Neural cell (in vitro differentiated cells): ENCODE data around the gene ATP11A. TPM values are rescaled to one million over a fixed set of nuclear protein-coding genes. Genes with fewer than 3 reads are reported as not detected.

ENCODE experiments used
- H2AFZ ChIP-seq: fragments of 200-600, 300-800 bp; sonication (generic), shearing (Covaris generic); 2 replicates; pipeline ENCODE4 v1.6.0; 2014; ENCODE audit warnings: low read depth, mild to moderate bottlenecking, antibody characterized with exemption, low read length, moderate library complexity
- H3F3A ChIP-seq: fragments of 200-600 bp; shearing (Covaris generic); 2 replicates; pipeline ENCODE4 v1.6.1; 2016; ENCODE audit warnings: mild to moderate bottlenecking, moderate library complexity, mixed read lengths, antibody characterized with exemption, low read length; ENCODE audit not compliant: insufficient read depth, poor library complexity, severe bottlenecking
- H3K27ac ChIP-seq: fragments of 200-600, 300-800 bp; sonication (generic), shearing (Covaris generic); 2 replicates; pipeline ENCODE4 v1.5.1; 2014; ENCODE audit warnings: mild to moderate bottlenecking, low read length, moderate library complexity
- H3K27me3 ChIP-seq: fragments of 300-800, 200-600 bp; sonication (generic), shearing (Covaris generic); 2 replicates; pipeline ENCODE4 v1.6.0; 2014; ENCODE audit warnings: mild to moderate bottlenecking, low read depth, low read length, moderate library complexity; ENCODE audit not compliant: insufficient read depth
- H3K36me3 ChIP-seq: fragments of 300-800, 200-600 bp; sonication (generic), shearing (Covaris generic); 2 replicates; pipeline ENCODE4 v1.5.1; 2014; ENCODE audit warnings: mild to moderate bottlenecking, antibody characterized with exemption, low read length, moderate library complexity; ENCODE audit not compliant: insufficient read depth
- H3K4me2 ChIP-seq: fragments of 300-800, 200-600 bp; sonication (generic), shearing (Covaris generic); 2 replicates; pipeline ENCODE4 v1.6.0; 2014; ENCODE audit warnings: mild to moderate bottlenecking, low read length
- H3K4me3 ChIP-seq: fragments of 300-800, 200-600 bp; sonication (generic), shearing (Covaris generic); 2 replicates; pipeline ENCODE4 v1.5.1; 2014; ENCODE audit warnings: mild to moderate bottlenecking, low read length, moderate library complexity
- H3K79me2 ChIP-seq: fragments of 200-600 bp; shearing (Covaris generic); replicated peaks from 2 replicates; pipeline ENCODE4 v1.6.0; 2014; ENCODE audit warnings: mild to moderate bottlenecking, low read length, moderate library complexity; ENCODE audit not compliant: insufficient read depth
- H3K9ac ChIP-seq: fragments of 300-800, 200-600 bp; sonication (generic), shearing (Covaris generic); 2 replicates; pipeline ENCODE4 v1.6.1; 2016; ENCODE audit warnings: mild to moderate bottlenecking, low read length, mixed read lengths
- H3K9me2 ChIP-seq: fragments of 200-600 bp; shearing (Covaris generic); 2 replicates; pipeline ENCODE4 v1.6.1; 2016; ENCODE audit warnings: mild to moderate bottlenecking, low read length, mixed read lengths; ENCODE audit not compliant: insufficient read depth
- H3K9me3 ChIP-seq: fragments of 200-600, 300-800 bp; sonication (generic), shearing (Covaris generic); 2 replicates; pipeline ENCODE4 v1.6.1; 2016; ENCODE audit warnings: mild to moderate bottlenecking, mixed run types, low read length, moderate library complexity, mixed read lengths
- H4K20me1 ChIP-seq: fragments of 200-600 bp; shearing (Covaris generic); 2 replicates; pipeline ENCODE4 v1.6.1; 2016; ENCODE audit warnings: mild to moderate bottlenecking, mixed run types; ENCODE audit not compliant: insufficient read depth
- EP300 ChIP-seq: fragments of 450-650 bp; conservative IDR thresholded peaks from 2 replicates; pipeline ENCODE4 v1.6.1; 2014; ENCODE audit warnings: antibody characterized with exemption, mild to moderate bottlenecking, moderate library complexity; ENCODE audit not compliant: poor library complexity, severe bottlenecking
- EZH2 ChIP-seq: fragments of 200-600, 300-800 bp; shearing (Covaris generic), sonication (generic); IDR thresholded peaks from 2 replicates; pipeline ENCODE4 v1.6.1; 2014; ENCODE audit warnings: antibody characterized with exemption, low read length, borderline replicate concordance, mild to moderate bottlenecking; ENCODE audit not compliant: insufficient read depth, poor library complexity, severe bottlenecking
- MXI1 ChIP-seq: fragments of 450-650 bp; conservative IDR thresholded peaks from 2 replicates; pipeline ENCODE4 v1.6.1; 2014; ENCODE audit warnings: antibody characterized with exemption, mild to moderate bottlenecking; ENCODE audit not compliant: poor library complexity, severe bottlenecking
- POLR2AphosphoS5 ChIP-seq: IDR thresholded peaks from 2 replicates; pipeline ENCODE4 v1.6.1; 2012
- RAD21 ChIP-seq: fragments of 450-650 bp; conservative IDR thresholded peaks from 2 replicates; pipeline ENCODE4 v1.6.1; 2014; ENCODE audit warnings: antibody characterized with exemption, mild to moderate bottlenecking, moderate library complexity
- REST ChIP-seq: IDR thresholded peaks from 2 replicates; pipeline ENCODE4 v1.6.1; 2012; ENCODE audit warnings: borderline replicate concordance
- SMC3 ChIP-seq: fragments of 450-650 bp; conservative IDR thresholded peaks from 2 replicates; pipeline ENCODE4 v1.6.1; 2014; ENCODE audit warnings: antibody characterized with exemption, mild to moderate bottlenecking, moderate library complexity; ENCODE audit not compliant: poor library complexity
- TAF1 ChIP-seq: IDR thresholded peaks from 2 replicates; pipeline ENCODE4 v1.6.1; 2012; ENCODE audit warnings: low read depth
- polyA plus RNA-seq: library from polyadenylated mRNA; depleted of rRNA; stranded (reverse); fragments of >200 nt; gene quantifications from 2 replicates; pipeline ENCODE4 v1.2.3, GENCODE V29; 2014
- TF ChIP-seq, protein P1 (sequence below): fragments of 450-650 bp; IDR thresholded peaks from 2 replicates; pipeline ENCODE4 v1.5.1; 2014; ENCODE audit warnings: antibody characterized with exemption, mild to moderate bottlenecking, moderate library complexity; ENCODE audit not compliant: poor library complexity, severe bottlenecking

Gene ATP11A
- polyA plus RNA-seq, 1 donor from 2014 or later = 3.0 TPM

- Histone ChIP-seq H3K4me2 (no peak overlapping the region), H3K79me2 (no peaks in the 10 kb centered on the region), H3K9me3 (no peaks in the 10 kb centered on the region), H3K36me3 (no peaks in the 10 kb centered on the region), H3K4me3 (no peak overlapping the region), H3K9ac (no peak overlapping the region), H3K27ac (no peak overlapping the region), H3F3A (no peaks in the 10 kb centered on the region), H2AFZ (no peak overlapping the region), H4K20me1 (no peaks in the 10 kb centered on the region), H3K9me2 (no peaks in the 10 kb centered on the region), H3K27me3 (no peaks in the 10 kb centered on the region)
- TF ChIP-seq EZH2 = no peak
Observed at GRCh38 chr13:112825071-112825470, 135.2 kb downstream of the ATP11A start.

DNA sequence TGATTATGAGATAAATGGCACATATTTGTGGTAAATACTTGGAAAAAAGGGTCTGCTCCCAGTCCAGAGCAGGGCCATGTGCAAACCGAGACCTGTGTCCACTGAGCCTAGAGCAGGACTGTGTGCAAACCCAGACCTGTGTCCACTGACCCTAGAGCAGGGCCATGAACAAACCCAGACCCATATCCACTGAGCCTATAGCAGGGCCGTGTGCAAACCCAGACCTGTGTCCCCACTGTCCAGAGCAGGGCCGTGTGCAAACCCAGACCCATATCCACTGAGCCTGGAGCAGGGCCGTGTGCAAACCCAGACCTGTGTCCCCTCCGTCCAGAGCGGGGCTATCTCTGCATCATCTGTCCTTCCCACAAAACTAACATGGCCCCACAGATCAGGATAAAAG, 136.0 kb downstream of the ATP11A start:
- H3F3A ChIP-seq = no peaks in the 10 kb centered on the region
- no peaks in the 10 kb centered on the region for H4K20me1 ChIP-seq
- no peaks in the 10 kb centered on the region for H3K36me3 ChIP-seq
- H3K4me2 ChIP-seq = no peak overlapping the region
- no peak overlapping the region for H3K27ac ChIP-seq
- H2AFZ ChIP-seq = no peak overlapping the region
- TF ChIP-seq EP300 (no peak), RAD21 (no peak), EZH2 (no peak), POLR2AphosphoS5 (no peak)
- no peaks in the 10 kb centered on the region for H3K9me3 ChIP-seq
- H3K4me3 ChIP-seq = no peak overlapping the region
- H3K9me2 ChIP-seq = no peaks in the 10 kb centered on the region
- H3K79me2 ChIP-seq = no peaks in the 10 kb centered on the region
- H3K9ac ChIP-seq = no peak overlapping the region
- H3K27me3 ChIP-seq = no peaks in the 10 kb centered on the region

DNA sequence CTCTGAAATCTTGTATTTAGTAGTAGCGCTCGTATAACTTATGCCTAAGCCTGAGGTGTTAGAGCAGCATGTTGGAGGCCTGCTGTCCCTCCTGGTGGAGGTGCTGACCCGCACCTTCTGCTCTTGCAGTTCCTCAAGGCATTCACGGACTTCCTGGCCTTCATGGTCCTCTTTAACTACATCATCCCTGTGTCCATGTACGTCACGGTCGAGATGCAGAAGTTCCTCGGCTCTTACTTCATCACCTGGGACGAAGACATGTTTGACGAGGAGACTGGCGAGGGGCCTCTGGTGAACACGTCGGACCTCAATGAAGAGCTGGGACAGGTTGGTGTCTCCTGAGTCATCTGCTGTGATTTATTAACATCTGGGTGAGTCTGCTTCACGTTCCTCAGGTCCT, 136.7 kb downstream of the ATP11A start:
- TF ChIP-seq EP300 = no peak
- TF ChIP-seq, protein P1, sequence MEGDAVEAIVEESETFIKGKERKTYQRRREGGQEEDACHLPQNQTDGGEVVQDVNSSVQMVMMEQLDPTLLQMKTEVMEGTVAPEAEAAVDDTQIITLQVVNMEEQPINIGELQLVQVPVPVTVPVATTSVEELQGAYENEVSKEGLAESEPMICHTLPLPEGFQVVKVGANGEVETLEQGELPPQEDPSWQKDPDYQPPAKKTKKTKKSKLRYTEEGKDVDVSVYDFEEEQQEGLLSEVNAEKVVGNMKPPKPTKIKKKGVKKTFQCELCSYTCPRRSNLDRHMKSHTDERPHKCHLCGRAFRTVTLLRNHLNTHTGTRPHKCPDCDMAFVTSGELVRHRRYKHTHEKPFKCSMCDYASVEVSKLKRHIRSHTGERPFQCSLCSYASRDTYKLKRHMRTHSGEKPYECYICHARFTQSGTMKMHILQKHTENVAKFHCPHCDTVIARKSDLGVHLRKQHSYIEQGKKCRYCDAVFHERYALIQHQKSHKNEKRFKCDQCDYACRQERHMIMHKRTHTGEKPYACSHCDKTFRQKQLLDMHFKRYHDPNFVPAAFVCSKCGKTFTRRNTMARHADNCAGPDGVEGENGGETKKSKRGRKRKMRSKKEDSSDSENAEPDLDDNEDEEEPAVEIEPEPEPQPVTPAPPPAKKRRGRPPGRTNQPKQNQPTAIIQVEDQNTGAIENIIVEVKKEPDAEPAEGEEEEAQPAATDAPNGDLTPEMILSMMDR = no peak
- TF ChIP-seq POLR2AphosphoS5 = no peak
- no peak for TF ChIP-seq EZH2
- TF ChIP-seq REST = no peak
- no peak for TF ChIP-seq RAD21
- no peak for TF ChIP-seq MXI1
- no peak for TF ChIP-seq SMC3
- TF ChIP-seq TAF1 = no peak
- no peak overlapping the region for H3K4me3 ChIP-seq
- H3K36me3 ChIP-seq = no peaks in the 10 kb centered on the region
- no peak overlapping the region for H3K9ac ChIP-seq
- no peak overlapping the region for H3K4me2 ChIP-seq
- no peaks in the 10 kb centered on the region for H3F3A ChIP-seq
- no peak overlapping the region for H2AFZ ChIP-seq
- no peak overlapping the region for H3K27ac ChIP-seq
- H3K79me2 ChIP-seq = no peaks in the 10 kb centered on the region
- H3K27me3 ChIP-seq = no peaks in the 10 kb centered on the region
- no peaks in the 10 kb centered on the region for H3K9me2 ChIP-seq
- no peaks in the 10 kb centered on the region for H3K9me3 ChIP-seq
- H4K20me1 ChIP-seq = no peaks in the 10 kb centered on the region
